Astrocyte of the spinal cord (primary cell): ENCODE data around the gene CHN2.

Source experiments
- DNase-seq: peaks from one replicate; pipeline ENCODE4 v3.0.0; 2011; ENCODE audit warnings: low read depth, low spot score
- H3K4me3 ChIP-seq: 2 replicates; pipeline ENCODE4 v1.5.1; 2011; ENCODE audit warnings: low read depth, mild to moderate bottlenecking, low read length, moderate library complexity
- in situ Hi-C: cut with HindIII; loops from 2 replicates; pipeline ENCODE4 v1.10.0; 2017; ENCODE audit warnings: low sequenced_read_pairs
- TF ChIP-seq, protein P1 (sequence below): IDR thresholded peaks from 2 replicates; pipeline ENCODE4 v1.5.1; 2012; ENCODE audit warnings: low read depth, mild to moderate bottlenecking, low read length, inconsistent platforms

Gene CHN2

DNA sequence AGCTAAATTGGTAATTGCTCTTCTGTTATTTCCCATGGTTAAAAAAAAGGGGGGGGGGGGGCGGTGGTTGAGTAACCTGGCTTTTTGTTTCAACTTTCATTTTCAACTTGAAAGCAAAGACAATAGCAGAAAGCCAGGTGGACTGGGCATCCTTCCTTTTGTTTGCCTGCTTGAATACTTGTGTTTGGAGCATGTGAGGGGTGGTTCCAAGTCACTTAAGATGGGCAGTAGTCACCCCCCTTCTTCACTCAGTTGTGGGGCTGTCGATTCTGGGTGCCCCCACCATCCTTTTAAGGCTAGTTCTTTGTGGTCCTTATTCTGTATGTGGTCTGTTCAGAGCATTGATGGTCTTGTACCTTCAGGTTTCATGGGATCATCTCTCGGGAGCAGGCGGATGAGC is 203.4 kb downstream of the CHN2 start:
- no peak overlapping the region for H3K4me3 ChIP-seq
- TF ChIP-seq, protein P1, sequence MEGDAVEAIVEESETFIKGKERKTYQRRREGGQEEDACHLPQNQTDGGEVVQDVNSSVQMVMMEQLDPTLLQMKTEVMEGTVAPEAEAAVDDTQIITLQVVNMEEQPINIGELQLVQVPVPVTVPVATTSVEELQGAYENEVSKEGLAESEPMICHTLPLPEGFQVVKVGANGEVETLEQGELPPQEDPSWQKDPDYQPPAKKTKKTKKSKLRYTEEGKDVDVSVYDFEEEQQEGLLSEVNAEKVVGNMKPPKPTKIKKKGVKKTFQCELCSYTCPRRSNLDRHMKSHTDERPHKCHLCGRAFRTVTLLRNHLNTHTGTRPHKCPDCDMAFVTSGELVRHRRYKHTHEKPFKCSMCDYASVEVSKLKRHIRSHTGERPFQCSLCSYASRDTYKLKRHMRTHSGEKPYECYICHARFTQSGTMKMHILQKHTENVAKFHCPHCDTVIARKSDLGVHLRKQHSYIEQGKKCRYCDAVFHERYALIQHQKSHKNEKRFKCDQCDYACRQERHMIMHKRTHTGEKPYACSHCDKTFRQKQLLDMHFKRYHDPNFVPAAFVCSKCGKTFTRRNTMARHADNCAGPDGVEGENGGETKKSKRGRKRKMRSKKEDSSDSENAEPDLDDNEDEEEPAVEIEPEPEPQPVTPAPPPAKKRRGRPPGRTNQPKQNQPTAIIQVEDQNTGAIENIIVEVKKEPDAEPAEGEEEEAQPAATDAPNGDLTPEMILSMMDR: no peak
- DNase-seq: no peak
- in situ Hi-C loops: no loop called here

DNA sequence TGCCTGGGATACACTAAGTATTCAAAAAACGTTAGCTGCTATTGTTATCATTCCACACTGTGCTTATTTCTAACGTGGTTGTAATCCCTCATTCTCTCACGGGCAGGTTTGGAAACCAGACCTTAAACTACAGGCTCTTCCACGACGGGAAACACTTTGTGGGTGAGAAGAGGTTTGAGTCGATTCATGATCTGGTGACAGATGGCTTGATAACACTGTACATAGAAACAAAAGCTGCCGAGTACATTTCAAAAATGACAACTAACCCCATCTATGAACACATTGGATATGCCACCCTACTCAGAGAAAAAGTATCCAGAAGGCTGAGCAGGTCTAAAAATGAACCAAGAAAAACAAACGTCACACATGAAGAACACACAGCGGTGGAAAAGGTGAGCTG is 205.9 kb downstream of the CHN2 start:
- no peak overlapping the region for H3K4me3 ChIP-seq
- in situ Hi-C loops: no loop called here
- TF ChIP-seq, protein P1: no peak
- DNase-seq: no peak

DNA sequence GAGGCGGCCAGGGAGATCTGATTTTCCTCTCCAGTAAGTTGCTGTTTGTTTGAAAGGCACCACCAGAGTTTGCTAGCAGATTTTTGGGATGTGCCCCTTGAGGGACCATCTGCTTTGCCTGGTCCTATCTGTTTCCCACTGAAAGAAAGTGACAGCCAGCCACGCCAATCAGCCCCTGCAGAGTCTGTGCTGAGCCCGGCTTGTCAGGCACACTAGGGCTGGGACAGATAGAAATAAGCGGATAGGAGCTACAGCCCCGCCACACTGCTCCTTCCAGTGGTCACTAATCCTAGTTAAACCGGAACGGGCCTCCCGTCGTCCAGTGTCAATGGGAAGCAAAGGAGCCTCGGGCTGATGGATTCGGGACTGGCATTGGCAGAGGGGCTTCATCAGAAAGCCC is 207.2 kb downstream of the CHN2 start:
- no peak for DNase-seq
- in situ Hi-C loops: no loop called here
- no peak overlapping the region for H3K4me3 ChIP-seq
- TF ChIP-seq, protein P1: no peak

DNA sequence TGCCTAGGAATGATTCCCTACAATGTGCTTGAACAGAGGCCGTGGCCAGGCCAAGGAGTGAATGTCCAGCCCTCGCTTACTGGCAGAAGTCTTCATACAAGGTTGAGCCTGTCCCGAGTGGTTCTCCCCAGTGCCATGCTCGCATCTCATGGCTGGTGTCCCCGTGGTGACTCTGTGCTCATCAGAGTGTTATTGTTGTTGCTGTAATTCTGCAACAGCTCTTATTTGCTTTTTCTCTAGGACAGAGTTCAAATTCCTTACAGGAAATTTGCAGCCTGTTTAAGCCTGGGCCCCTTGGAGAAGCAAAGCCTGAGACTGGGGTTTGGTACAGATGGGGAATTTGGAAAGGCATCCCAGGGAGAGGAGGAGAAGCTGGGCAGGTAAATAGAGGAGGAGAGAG is 211.3 kb downstream of the CHN2 start:
- TF ChIP-seq, protein P1: no peak
- H3K4me3 ChIP-seq: no peak overlapping the region
- no peak for DNase-seq
- in situ Hi-C loops: no loop called here

DNA sequence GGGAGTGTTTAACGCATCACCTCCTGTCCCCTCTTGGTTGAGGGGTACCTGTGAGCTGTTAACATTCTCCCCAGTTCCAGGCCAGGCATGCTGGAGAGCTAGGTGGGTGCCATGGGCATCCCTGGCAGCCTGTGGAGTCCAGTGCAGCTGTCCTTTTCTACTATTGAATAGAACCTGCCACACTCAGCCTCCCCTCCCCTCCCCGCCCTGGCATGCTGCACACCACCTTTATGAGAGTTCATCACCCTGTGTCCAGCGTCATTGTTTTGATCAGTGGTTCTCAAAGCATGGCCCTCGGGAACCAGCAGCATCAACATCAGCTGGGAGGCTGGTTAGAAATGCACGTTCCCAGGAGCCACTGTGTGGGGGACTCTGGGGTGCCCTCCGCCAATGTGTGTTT is 211.8 kb downstream of the CHN2 start:
- DNase-seq: no peak
- in situ Hi-C loops: no loop called here
- TF ChIP-seq, protein P1: no peak
- H3K4me3 ChIP-seq: no peak overlapping the region

DNA sequence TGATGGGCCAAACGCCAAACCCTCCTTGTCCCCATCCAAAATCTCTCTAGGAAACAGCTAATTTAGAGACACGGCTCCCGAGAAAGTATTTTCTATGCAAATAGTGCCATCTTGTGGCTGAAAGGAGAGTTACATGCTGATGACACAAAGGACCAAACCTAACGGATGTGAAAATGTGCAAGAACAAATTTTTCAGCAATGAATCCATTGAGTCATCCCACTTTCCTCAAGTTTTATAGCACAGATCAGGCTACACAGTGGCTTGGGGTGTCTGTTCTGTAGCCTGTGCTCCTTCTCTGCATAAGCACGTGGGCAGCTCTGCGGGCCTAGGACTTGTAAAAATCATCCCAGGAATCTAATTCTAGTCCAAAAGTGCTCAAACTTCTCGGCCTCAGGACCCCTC is 214.3 kb downstream of the CHN2 start:
- in situ Hi-C loops: no loop called here
- no peak overlapping the region for H3K4me3 ChIP-seq
- DNase-seq: peak; percentile 65
- TF ChIP-seq, protein P1: peak; percentile 78

DNA sequence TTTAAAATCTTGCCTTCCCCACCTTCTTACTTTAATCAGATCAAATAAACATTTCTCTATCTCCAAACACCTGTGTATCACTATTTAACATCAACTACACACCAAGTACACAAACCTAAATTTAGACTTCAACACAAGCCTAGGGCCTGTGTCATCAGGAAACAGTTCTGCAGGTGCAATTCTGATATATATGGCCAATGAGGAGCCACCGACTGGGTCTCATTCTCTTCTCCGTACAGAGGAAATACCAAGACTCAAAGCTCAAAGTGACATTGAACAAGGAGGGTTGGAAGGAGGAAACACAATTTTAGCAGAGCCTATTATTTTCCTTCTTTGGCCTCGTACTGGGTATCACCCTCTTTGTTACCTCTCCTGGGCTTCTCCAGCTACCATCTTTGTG is 216.4 kb downstream of the CHN2 start:
- in situ Hi-C loops: no loop called here
- DNase-seq: no peak
- TF ChIP-seq, protein P1: no peak
- no peak overlapping the region for H3K4me3 ChIP-seq
